Measurements from ENCODE around the gene HIBCH. TPM values are rescaled to one million over a fixed set of nuclear protein-coding genes. Genes with fewer than 3 reads are reported as not detected.
A peak's percentile ranks its signal among the peaks of the same experiment; 100 is the strongest.
"Not testable (repeated sequence)": the region's sequence is repeated elsewhere in the genome, so short reads cannot be mapped to it uniquely, and the experiment has no call there.

HIBCH gene
- total RNA-seq, 2 experiments from 2014 or later: 15.6 to 29.7 TPM

DNA sequence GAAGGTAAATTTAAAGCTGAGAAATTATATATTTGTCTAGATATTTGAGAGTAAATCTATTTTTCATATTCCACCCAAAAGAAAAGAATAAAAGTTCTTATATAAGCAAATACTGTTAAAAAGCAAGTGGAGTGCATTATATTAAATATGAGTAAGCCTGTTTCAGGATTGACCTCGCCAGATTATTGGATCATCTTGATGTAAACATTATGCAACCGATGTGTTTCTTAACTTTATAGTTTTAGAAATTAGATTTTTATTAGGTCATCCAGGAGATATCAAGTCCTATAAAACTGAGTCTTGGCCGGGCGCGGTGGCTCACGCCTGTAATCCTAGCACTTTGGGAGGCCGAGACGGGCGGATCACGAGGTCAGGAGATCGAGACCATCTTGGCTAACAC, 156.8 kb downstream of the HIBCH start:
- DNase-seq (ENCODE audit: low spot score): no peak
- BruUV-seq (replicated peaks): no TSS peak
- H3K9me3 ChIP-seq (ENCODE audit: low read length): no peaks in the 10 kb centered on the region
- no peak overlapping the region for H2AFZ ChIP-seq (ENCODE audit: low read length)
- H3K4me1 ChIP-seq (ENCODE audit: insufficient read depth, low read length, poor library complexity, severe bottlenecking): peaks cover 3% of the 10 kb centered on the region
- no peak overlapping the region for H3K4me2 ChIP-seq (ENCODE audit: low read length)
- no peaks in the 10 kb centered on the region for H3K9me2 ChIP-seq (ENCODE audit: insufficient read depth, low read length)
- H3K79me2 ChIP-seq (ENCODE audit: insufficient read depth, low read depth, low read length): no peaks in the 10 kb centered on the region
- H3K4me3 ChIP-seq (ENCODE audit: low read depth, low read length, poor library complexity, severe bottlenecking): no peak overlapping the region
- intact Hi-C loops (cut with micrococcal nuclease; ENCODE audit: unreplicated experiment): no loop called here
- H3K36me3 ChIP-seq (ENCODE audit: insufficient read depth, low read length): no peaks in the 10 kb centered on the region
- CTCF ChIA-PET (ENCODE audit: unreplicated experiment): no interaction called here
- H3K27ac ChIP-seq (ENCODE audit: low read depth, low read length, poor library complexity, severe bottlenecking): no peak overlapping the region
- H4K20me1 ChIP-seq (ENCODE audit: insufficient read depth, low read length): no peaks in the 10 kb centered on the region
- TF ChIP-seq EZH2phosphoT487 (IDR thresholded peaks at IDR 0.05; ENCODE audit: borderline replicate concordance, low read depth, low read length): no peak
- TF ChIP-seq, protein P1, sequence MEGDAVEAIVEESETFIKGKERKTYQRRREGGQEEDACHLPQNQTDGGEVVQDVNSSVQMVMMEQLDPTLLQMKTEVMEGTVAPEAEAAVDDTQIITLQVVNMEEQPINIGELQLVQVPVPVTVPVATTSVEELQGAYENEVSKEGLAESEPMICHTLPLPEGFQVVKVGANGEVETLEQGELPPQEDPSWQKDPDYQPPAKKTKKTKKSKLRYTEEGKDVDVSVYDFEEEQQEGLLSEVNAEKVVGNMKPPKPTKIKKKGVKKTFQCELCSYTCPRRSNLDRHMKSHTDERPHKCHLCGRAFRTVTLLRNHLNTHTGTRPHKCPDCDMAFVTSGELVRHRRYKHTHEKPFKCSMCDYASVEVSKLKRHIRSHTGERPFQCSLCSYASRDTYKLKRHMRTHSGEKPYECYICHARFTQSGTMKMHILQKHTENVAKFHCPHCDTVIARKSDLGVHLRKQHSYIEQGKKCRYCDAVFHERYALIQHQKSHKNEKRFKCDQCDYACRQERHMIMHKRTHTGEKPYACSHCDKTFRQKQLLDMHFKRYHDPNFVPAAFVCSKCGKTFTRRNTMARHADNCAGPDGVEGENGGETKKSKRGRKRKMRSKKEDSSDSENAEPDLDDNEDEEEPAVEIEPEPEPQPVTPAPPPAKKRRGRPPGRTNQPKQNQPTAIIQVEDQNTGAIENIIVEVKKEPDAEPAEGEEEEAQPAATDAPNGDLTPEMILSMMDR (conservative IDR thresholded peaks at IDR 0.05; ENCODE audit: low read length): no peak
- POLR2A ChIA-PET: interaction anchor here (0.6 to 1.4 kb wide), 6 partner anchors 10 to 40 kb away, joined by 3 to 6 read pairs (median 4); a partner anchor contains a TSS

DNA sequence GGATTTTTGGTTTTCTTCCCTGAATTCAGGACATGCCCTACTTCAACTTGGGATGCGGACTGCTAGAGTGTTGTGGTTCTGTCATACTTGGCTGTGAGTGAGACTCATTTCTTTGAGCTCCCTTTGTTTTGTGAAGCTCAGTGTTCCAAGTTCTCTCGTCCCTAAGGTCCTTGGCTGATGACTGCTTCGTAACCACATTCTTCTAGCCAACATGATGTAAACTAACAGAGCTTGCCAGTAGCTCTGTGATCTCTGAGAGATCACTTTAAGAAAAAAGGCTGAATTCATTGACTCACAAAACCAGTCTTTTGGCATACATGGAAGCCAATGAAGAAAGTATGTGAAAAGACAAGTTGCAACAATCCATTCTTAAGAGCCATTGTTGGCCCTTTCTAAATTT, 160.2 kb downstream of the HIBCH start:
- Histone ChIP-seq H3K4me2 (ENCODE audit: low read length) (no peak overlapping the region), H3K27ac (ENCODE audit: low read depth, low read length, poor library complexity, severe bottlenecking) (no peak overlapping the region), H3K4me3 (ENCODE audit: low read depth, low read length, poor library complexity, severe bottlenecking) (no peak overlapping the region), H3K36me3 (ENCODE audit: insufficient read depth, low read length) (no peaks in the 10 kb centered on the region), H3K79me2 (ENCODE audit: insufficient read depth, low read depth, low read length) (no peaks in the 10 kb centered on the region), H3K4me1 (ENCODE audit: insufficient read depth, low read length, poor library complexity, severe bottlenecking) (peaks cover 4% of the 10 kb centered on the region), H4K20me1 (ENCODE audit: insufficient read depth, low read length) (no peaks in the 10 kb centered on the region), H2AFZ (ENCODE audit: low read length) (peak overlapping the region; percentile 27; the same call in 1 of the 2 replicates), H3K9me3 (ENCODE audit: low read length) (no peaks in the 10 kb centered on the region), H3K9me2 (ENCODE audit: insufficient read depth, low read length) (no peaks in the 10 kb centered on the region)
- no TSS peak for BruUV-seq (replicated peaks)
- POLR2A ChIA-PET: interaction anchor here (0.7 to 0.8 kb wide), 2 partner anchors 134 to 140 kb away, joined by 3 to 4 read pairs; no protein-coding TSS in a partner anchor
- TF ChIP-seq EZH2phosphoT487 (IDR thresholded peaks at IDR 0.05; ENCODE audit: borderline replicate concordance, low read depth, low read length): no peak
- TF ChIP-seq, protein P1 (conservative IDR thresholded peaks at IDR 0.05; ENCODE audit: low read length): no peak
- CTCF ChIA-PET (ENCODE audit: unreplicated experiment): no interaction called here
- intact Hi-C loops (cut with micrococcal nuclease; ENCODE audit: unreplicated experiment): no loop called here
- DNase-seq (ENCODE audit: low spot score): no peak

DNA sequence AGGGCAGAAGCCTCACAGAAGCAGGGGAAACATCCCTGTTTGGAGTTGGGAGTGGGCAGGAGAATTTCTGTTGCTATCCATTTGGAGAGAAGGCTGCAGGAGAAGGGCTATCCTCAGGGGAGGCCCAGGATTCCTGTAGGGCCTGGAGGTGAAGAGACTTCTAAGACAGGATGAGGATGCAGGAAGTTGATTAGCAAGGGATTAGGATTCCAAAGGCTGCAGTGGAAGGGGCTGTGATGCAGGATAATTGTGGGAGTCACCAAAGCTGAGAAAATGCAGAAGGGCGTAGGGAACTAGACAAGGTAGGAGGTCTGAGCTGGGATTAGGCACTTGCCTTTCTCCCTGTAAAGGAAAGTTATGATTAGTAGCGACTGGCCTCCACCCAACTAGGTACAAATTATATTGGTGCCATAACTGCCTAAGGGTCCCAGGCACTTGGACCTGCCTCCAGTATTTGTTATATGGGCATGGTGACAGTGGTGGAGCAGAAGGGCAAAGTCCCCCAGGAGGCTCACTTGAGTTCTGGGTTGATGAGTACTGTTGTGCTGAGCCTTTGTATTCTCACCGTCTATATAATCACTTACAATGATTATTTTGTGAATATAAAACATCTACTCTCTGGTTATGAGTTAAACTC, 160.7 kb downstream of the HIBCH start:
- no peaks in the 10 kb centered on the region for H3K36me3 ChIP-seq (ENCODE audit: insufficient read depth, low read length)
- no peak overlapping the region for H2AFZ ChIP-seq (ENCODE audit: low read length)
- TF ChIP-seq, protein P1 (conservative IDR thresholded peaks at IDR 0.05; ENCODE audit: low read length): no peak
- no peak for TF ChIP-seq EZH2phosphoT487 (IDR thresholded peaks at IDR 0.05; ENCODE audit: borderline replicate concordance, low read depth, low read length)
- H4K20me1 ChIP-seq (ENCODE audit: insufficient read depth, low read length): no peaks in the 10 kb centered on the region
- no peaks in the 10 kb centered on the region for H3K9me2 ChIP-seq (ENCODE audit: insufficient read depth, low read length)
- no peaks in the 10 kb centered on the region for H3K9me3 ChIP-seq (ENCODE audit: low read length)
- DNase-seq (ENCODE audit: low spot score): no peak
- H3K4me1 ChIP-seq (ENCODE audit: insufficient read depth, low read length, poor library complexity, severe bottlenecking): peaks cover 4% of the 10 kb centered on the region
- ChIA-PET CTCF (ENCODE audit: unreplicated experiment) (no interaction called here), POLR2A (no interaction called here)
- no TSS peak for BruUV-seq (replicated peaks)
- H3K79me2 ChIP-seq (ENCODE audit: insufficient read depth, low read depth, low read length): no peaks in the 10 kb centered on the region
- no peak overlapping the region for H3K4me3 ChIP-seq (ENCODE audit: low read depth, low read length, poor library complexity, severe bottlenecking)
- H3K27ac ChIP-seq (ENCODE audit: low read depth, low read length, poor library complexity, severe bottlenecking): no peak overlapping the region
- H3K4me2 ChIP-seq (ENCODE audit: low read length): no peak overlapping the region
- intact Hi-C loops (cut with micrococcal nuclease; ENCODE audit: unreplicated experiment): no loop called here

DNA sequence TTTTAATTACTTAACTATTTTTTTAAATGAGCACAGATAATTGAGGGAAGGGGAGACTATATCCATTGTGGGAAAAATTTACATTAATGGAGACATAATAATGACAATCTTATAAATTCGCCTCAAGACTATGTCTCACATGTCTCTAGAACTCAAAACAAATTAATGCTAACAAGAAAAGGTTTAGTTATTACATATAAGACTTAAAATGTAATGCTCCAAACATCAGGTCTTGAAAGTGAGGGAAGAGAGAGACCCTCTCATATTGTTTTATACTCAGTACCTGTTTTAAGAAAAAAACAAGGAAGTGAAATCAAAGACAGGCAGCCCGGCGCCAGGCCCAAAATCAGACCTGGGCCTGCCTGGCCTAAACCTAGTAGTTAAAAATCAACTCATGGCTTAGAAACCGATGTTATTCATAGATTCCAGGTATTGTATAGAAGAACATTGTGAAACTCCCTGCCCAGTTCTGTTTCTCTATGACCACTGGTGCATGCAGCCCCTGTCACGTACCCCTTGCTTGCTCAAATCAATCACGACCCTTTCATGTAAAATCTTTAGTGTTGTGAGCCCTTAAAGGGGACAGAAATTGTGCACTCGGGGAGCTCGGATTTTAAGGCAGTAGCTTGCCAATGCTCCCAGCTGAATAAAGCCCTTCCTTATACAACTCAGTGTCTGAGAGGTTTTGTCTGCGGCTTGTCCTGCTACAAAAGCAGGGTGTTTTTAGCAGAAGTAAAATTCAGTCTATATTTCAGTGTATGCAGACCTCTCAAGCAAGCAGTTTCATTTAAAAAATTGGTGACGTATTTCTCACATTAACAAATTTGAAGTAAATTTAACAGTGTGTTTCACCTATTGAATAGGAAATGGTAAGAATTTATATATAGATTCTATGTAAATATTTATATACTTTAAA, 161.8 kb downstream of the HIBCH start:
- H3K4me3 ChIP-seq (ENCODE audit: low read depth, low read length, poor library complexity, severe bottlenecking); H3K4me1 ChIP-seq (ENCODE audit: insufficient read depth, low read length, poor library complexity, severe bottlenecking); H3K9me3 ChIP-seq (ENCODE audit: low read length); CTCF ChIA-PET (ENCODE audit: unreplicated experiment); intact Hi-C loops (cut with micrococcal nuclease; ENCODE audit: unreplicated experiment); H3K79me2 ChIP-seq (ENCODE audit: insufficient read depth, low read depth, low read length); H3K27ac ChIP-seq (ENCODE audit: low read depth, low read length, poor library complexity, severe bottlenecking); H3K9me2 ChIP-seq (ENCODE audit: insufficient read depth, low read length); H3K36me3 ChIP-seq (ENCODE audit: insufficient read depth, low read length); BruUV-seq (replicated peaks); H4K20me1 ChIP-seq (ENCODE audit: insufficient read depth, low read length); DNase-seq (ENCODE audit: low spot score): not testable (repeated sequence)
- peak overlapping the region; percentile 67; the same call in 1 of the 2 replicates for H2AFZ ChIP-seq (ENCODE audit: low read length)
- peak overlapping the region; percentile 1; the same call in 1 of the 2 replicates for H3K4me2 ChIP-seq (ENCODE audit: low read length)
- POLR2A ChIA-PET: interaction anchor here (0.6 kb wide), 1 partner anchor 524 kb away, joined by 3 read pairs; no protein-coding TSS in a partner anchor
